Psoas muscle (tissue), 8 donors: Measurements from ENCODE around the gene DECR2. TPM values are rescaled to one million over a fixed set of nuclear protein-coding genes. Genes with fewer than 3 reads are reported as not detected.
"Not testable (repeated sequence)": the region's sequence is repeated elsewhere in the genome, so short reads cannot be mapped to it uniquely, and the experiment has no call there.

Experiments used
- ATAC-seq, 4 donors: fragments of 200-7000 bp; cut with Tn5 transposase; one replicate each; pipeline ENCODE4 v1.9.1; 2020; ENCODE audit warnings: moderate library complexity in 3 of 4, mild to moderate bottlenecking in 2 of 4
- DNase-seq, 2 donors: peaks; one replicate each; pipeline ENCODE4 v3.0.0-alpha.2; 2020
- H3K27ac ChIP-seq: fragments of 200-600 bp; one replicate; pipeline ENCODE4 v1.8.0; 2022
- H3K27me3 ChIP-seq, 3 donors: fragments of 200-600 bp in 1 of 3; one replicate each; pipeline versions ENCODE4 v1.6.1 to v1.8.0; 2013 to 2022; ENCODE audit warnings: low read length in 2 of 3, mild to moderate bottlenecking in 2 of 3, moderate library complexity in 1 of 3; ENCODE audit not compliant: insufficient read depth in 3 of 3
- H3K36me3 ChIP-seq, 2 donors: fragments of 200-600 bp in 1 of 2; one replicate each; pipeline versions ENCODE4 v1.6.1 to v1.8.0; 2013 to 2022; ENCODE audit warnings: low read depth in 1 of 2, mild to moderate bottlenecking in 1 of 2, moderate library complexity in 1 of 2; ENCODE audit not compliant: insufficient read depth in 1 of 2
- H3K4me1 ChIP-seq: fragments of 200-600 bp; one replicate; pipeline ENCODE4 v1.8.0; 2022
- H3K4me3 ChIP-seq: fragments of 200-600 bp; one replicate; pipeline ENCODE4 v1.8.0; 2022; ENCODE audit warnings: mild to moderate bottlenecking
- H3K9me3 ChIP-seq: fragments of 200-600 bp; one replicate; pipeline ENCODE4 v1.8.0; 2022
- CTCF ChIP-seq: fragments of 200-600 bp; IDR thresholded peaks from one replicate; pipeline ENCODE4 v1.8.0; 2022; ENCODE audit warnings: antibody characterized with exemption
- WGBS, 3 donors: extraction: QIAGEN DNeasy Blood & Tissue Kit; methylation state at CpG; one replicate each; pipeline versions ENCODE4 v1.1.6 to v1.1.7; 2013; 5-methylcytosine and 5-hydroxymethylcytosine counted together
- intact Hi-C, 2 donors: fragments of 100-400 bp; cut with DNase I; formaldehyde crosslinking; loops; one replicate each; pipeline versions ENCODE4 v1.11.0 to v1.14.2; 2022
- polyA plus RNA-seq, 3 donors: library from polyadenylated mRNA; stranded (reverse); fragments of 200-250 nt; gene quantifications; one replicate each; pipeline ENCODE4 v1.2.3, GENCODE V29; 2013
- total RNA-seq, 4 donors: library from RNA; stranded (reverse); fragmentation: NEBNext Ultra II Directional in 2 of 4; extraction: Animal tissue kit (Norgen Biotek cat#: 25700) in 2 of 4; gene quantifications; one replicate each; pipeline versions ENCODE4 v1.2.1 to v1.2.4, GENCODE V29; 2021 to 2023
- donor health status: healthy with polysubstance abuse.
- donor health status: DM: no; HTN: no; CAD: no; lungs with moderate emphysema.
- donor health status: Bipolar disorder and iron deficiency.
- donor health status: healthy.
- donor health status: DM: yes; HTN: yes; CAD: no.
- donor health status: DM: no; HTN: no; CAD: no.
- donor health status: DM: no; HTN: no; CAD: no.
- donor health status: DM: yes; HTN: yes; CAD: no.

Gene DECR2
- total and polyA plus RNA-seq, 7 donors: 13.9 to 22.9 (median 18.1) TPM

DNA sequence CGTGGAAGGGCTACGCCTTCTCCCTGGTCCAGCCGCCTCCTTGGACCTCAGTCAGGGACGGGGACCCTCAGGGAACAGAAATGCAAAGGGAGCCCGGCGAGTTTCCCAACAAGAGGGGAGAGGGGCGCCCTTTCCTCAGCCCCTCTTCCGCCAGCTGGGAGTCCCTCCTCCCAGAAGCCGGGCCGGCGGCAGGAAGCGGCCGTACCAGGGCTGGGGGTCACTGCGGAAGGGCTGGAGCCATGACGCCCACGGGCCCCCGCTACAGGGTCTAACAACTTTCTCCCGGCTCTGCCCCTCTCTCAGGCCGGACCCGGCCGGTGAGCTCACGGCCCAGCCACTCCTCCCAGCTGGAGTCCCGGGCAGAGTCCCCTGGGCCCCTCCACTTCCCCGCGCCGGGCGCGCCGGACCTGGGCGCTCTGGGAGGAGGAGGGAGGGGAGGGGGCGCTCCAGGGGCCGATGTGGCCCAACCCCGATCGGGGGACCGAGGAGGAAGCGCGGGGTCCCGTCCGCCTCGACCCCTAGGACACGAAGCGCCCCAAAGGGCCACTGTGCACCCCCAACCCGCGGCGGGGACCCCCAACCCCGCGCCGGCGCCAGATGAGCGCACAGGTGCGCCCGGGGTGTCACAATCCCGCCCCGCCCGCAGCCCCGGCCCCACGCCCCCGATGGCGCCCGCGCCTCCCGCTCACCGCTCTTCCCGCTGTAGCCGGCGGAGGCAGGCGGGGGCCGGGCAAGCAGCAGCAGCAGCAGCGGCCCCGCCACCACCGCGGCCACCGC, 20.5 kb upstream of the DECR2 start:
- Histone ChIP-seq H3K4me1 (peaks cover 32% of the 10 kb centered on the region), H3K4me3 (peak overlapping the region; percentile 94), H3K27ac (peak overlapping the region; percentile 65), H3K36me3 (peaks cover 0 to 13% of the 10 kb centered on the region in 2 donors), H3K9me3 (no peaks in the 10 kb centered on the region), H3K27me3 (no peaks in the 10 kb centered on the region)
- WGBS, 3 donors: 1 to 4% (median 3%) methylated on average over 19 to 73 of the region's 73 CpGs
- ATAC-seq (peak; percentile 25 to 55 (median 38)), DNase-seq (peak in 1 of 2 donors; percentile 52)
- intact Hi-C loops: no loop called here
- no peak for TF ChIP-seq CTCF

GRCh38 chr16:381789-382717, 19.6 kb upstream of the DECR2 start, which contains the start of gene PGAP6:
Gene PGAP6, minus strand, starts transcription at chr16:381978. Its CDS starts 157 bp downstream, at chr16:381821.
- peak within 1 kb of the TSS; percentile 96 for H3K4me3 ChIP-seq
- intact Hi-C loops: no loop called here
- peak within 1 kb of the TSS; percentile 82 for H3K27ac ChIP-seq
- ATAC-seq (peak; percentile 71 to 82 (median 77)), DNase-seq (peak; percentile 75 to 85)
- peaks cover 39% of the 10 kb centered on the region for H3K4me1 ChIP-seq
- H3K27me3 ChIP-seq: no peaks in the 10 kb centered on the region
- peaks cover 0 to 5% of the 10 kb centered on the region in 2 donors for H3K36me3 ChIP-seq
- TF ChIP-seq CTCF: no peak
- 0% methylated on average over 30 to 110 of the region's 123 CpGs for WGBS, 3 donors
- no peaks in the 10 kb centered on the region for H3K9me3 ChIP-seq

DNA sequence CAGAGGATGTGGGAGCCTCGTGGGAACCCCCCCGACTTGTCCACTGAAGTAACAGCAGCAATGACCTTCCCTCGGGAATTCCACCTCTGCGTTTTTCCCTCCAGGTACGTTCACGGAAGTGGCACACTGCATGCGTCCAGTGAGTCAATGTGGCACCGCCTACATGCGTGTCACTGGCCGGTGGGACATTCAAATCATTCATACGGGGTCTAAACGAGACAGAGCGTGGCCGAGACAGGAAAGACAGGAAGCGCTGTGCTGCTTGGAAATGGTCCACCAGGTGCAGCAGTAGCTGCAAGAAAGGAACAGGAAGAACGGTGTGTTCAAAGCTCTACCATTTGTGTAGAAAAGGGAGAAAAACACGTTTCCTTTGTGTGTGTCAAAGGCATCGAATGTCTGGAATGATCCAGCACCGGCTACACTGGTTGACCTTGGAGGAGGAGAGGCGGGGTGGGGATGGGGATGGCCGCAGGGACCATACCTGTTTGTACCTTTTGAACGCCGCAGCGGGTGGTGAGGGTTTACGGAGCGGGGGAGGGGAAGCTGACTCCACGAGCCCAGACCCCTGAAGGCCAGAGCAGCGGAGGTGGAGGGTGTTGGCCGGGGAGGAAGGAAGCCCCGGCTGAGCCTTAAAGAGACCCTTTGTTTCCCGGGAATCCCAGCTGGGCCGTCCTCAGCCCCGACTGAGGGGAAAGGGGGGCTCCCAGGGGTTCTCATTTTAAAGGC, 18.2 kb upstream of the DECR2 start:
- 55 to 59% (median 59%) methylated on average over 33 of the region's 33 CpGs for WGBS, 3 donors
- ATAC-seq (no peak), DNase-seq (no peak)
- Histone ChIP-seq H3K27me3 (no peaks in the 10 kb centered on the region), H3K9me3 (no peaks in the 10 kb centered on the region), H3K4me3 (peak overlapping the region; percentile 96), H3K36me3 (no peaks in the 10 kb centered on the region), H3K4me1 (peaks cover 48% of the 10 kb centered on the region), H3K27ac (peak overlapping the region; percentile 82)
- TF ChIP-seq CTCF: no peak
- intact Hi-C loops: no loop called here

- Histone ChIP-seq H3K4me3 (peak overlapping the region; percentile 2), H3K27ac (peak overlapping the region; percentile 70), H3K4me1 (peaks cover 40% of the 10 kb centered on the region), H3K36me3 (no peaks in the 10 kb centered on the region), H3K27me3 (no peaks in the 10 kb centered on the region), H3K9me3 (no peaks in the 10 kb centered on the region)
- DNase-seq: no peak
- WGBS, 3 donors: 32 to 67% (median 38%) methylated on average over 19 of the region's 19 CpGs
- ATAC-seq: peak in 1 of 4 donors; percentile 2
- intact Hi-C loops: no loop called here
- no peak for TF ChIP-seq CTCF
These were observed 15.0 kb upstream of the DECR2 start for GRCh38 chr16:386641-387156.

DNA sequence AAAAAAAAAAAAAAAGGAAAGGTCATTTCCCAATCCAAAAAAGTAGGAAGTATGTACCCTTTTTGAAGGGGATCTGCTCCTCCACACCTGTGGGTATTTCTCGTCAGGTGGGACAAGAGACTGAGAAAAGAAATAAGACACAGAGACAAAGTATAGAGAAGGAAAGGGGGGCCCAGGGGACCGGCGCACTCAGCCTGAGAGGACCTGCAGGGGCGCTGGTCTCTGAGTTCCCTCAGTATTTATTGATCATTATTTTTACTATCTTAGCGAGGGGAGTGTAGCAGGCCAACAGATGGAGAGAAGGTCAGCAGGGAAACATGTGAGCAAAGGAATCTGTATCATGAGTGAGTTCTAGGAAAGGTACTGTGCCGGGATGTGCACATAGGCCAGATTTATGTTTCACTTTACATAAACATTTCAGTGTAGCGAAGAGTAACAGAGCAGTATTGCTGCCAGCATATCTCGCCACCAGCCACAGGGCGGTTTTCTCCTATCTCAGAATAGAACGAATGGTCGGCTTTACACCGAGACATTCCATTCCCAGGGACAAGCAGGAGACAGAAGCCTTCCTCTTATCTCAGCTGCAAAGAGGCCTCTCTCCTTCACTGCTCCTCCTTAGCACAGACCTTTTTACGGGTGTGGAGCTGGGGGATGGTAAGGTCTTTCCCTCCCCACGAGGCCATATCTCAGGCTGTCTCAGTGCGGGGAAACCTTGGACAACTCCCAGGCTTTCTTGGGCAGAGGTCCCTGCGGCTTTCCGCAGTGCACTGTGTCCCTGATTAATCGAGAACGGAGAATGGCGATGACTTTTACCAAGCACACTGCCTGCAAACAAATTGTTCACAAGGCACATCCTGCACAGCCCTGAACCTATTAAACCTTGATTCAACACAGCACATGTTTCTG, 13.7 kb upstream of the DECR2 start:
- intact Hi-C loops, DNase-seq: not testable (repeated sequence)
- H3K4me3 ChIP-seq: peak overlapping the region; percentile 19

More for the DNA sequence above, 13.7 kb upstream of the DECR2 start:
- Histone ChIP-seq H3K27ac (peak overlapping the region; percentile 32), H3K4me1 (peaks cover 33% of the 10 kb centered on the region)
- not testable (repeated sequence) for H3K27me3 ChIP-seq, H3K9me3 ChIP-seq, H3K36me3 ChIP-seq
- WGBS, 3 donors: 33 to 41% (median 40%) methylated on average over 20 of the region's 20 CpGs
- peak in 1 of 4 donors; percentile 22 for ATAC-seq
